Eye (tissue), 1 donor: Measurements from ENCODE around the gene ALAS1.

Experiments
- DNase-seq: peaks from one replicate; pipeline ENCODE4 v3.0.0-alpha.2; 2015

Gene ALAS1

GRCh38 chr3:52222319-52223221 lies 24.6 kb downstream of the ALAS1 start:
- no peak for DNase-seq

- DNase-seq = no peak
Observed at GRCh38 chr3:52223449-52224408, 25.8 kb downstream of the ALAS1 start.

- no peak for DNase-seq
Observed at GRCh38 chr3:52225452-52226228, 27.7 kb downstream of the ALAS1 start, which contains the start of gene TLR9. TSS of gene TLR9 (minus strand) at chr3:52225645. CDS start at chr3:52225529, 116 bp downstream.

GRCh38 chr3:52226229-52226817 lies 28.4 kb downstream of the ALAS1 start:
- DNase-seq = no peak

GRCh38 chr3:52227117-52227516 lies 29.2 kb downstream of the ALAS1 start:
- DNase-seq = no peak

- DNase-seq = no peak
Observed at GRCh38 chr3:52227766-52228165, 29.8 kb downstream of the ALAS1 start.

- no peak for DNase-seq
Observed at GRCh38 chr3:52228266-52228665, 30.3 kb downstream of the ALAS1 start.

GRCh38 chr3:52228751-52229291 lies 30.9 kb downstream of the ALAS1 start:
- DNase-seq = no peak

- DNase-seq = no peak
Observed at GRCh38 chr3:52229656-52230055, 31.7 kb downstream of the ALAS1 start.

GRCh38 chr3:52230461-52230860 lies 32.5 kb downstream of the ALAS1 start:
- DNase-seq = no peak

- DNase-seq = no peak
Observed at GRCh38 chr3:52230889-52231499, 33.0 kb downstream of the ALAS1 start.

- DNase-seq = no peak
Observed at GRCh38 chr3:52231502-52232278, 33.7 kb downstream of the ALAS1 start.

- no peak for DNase-seq
Observed at GRCh38 chr3:52232279-52233107, 34.5 kb downstream of the ALAS1 start.

GRCh38 chr3:52233108-52233591 lies 35.2 kb downstream of the ALAS1 start:
- DNase-seq = no peak

GRCh38 chr3:52233968-52234367 lies 36.0 kb downstream of the ALAS1 start:
- no peak for DNase-seq

- no peak for DNase-seq
Observed at GRCh38 chr3:52234516-52235447, 36.8 kb downstream of the ALAS1 start.

GRCh38 chr3:52236424-52236886 lies 38.5 kb downstream of the ALAS1 start:
- DNase-seq = no peak

- no peak for DNase-seq
Observed at GRCh38 chr3:52237006-52237656, 39.2 kb downstream of the ALAS1 start.
